Endothelial cell of umbilical vein (primary cell): Measurements from ENCODE around the gene MAL. TPM values are rescaled to one million over a fixed set of nuclear protein-coding genes. Genes with fewer than 3 reads are reported as not detected.

Experiments
- BruUV-seq: library from RNA; stranded (reverse); fragments of 400-500 nt; replicated peaks from 2 replicates; lab custom pipeline; 2021; lab: Mats Ljungman, UMichigan
- CTCF ChIA-PET: fragments of 300-600, 350-600 bp; sonication (Branson Sonifier 250); formaldehyde crosslinking; loops from one replicate; lab custom pipeline; 2021; ENCODE audit warnings: antibody characterized with exemption, inconsistent platforms; lab: Charles Lee
- POLR2A ChIA-PET: fragments of 300-600, 350-600 bp; sonication (Branson Sonifier 250); formaldehyde crosslinking; loops from one replicate; lab custom pipeline; 2021; ENCODE audit warnings: antibody characterized with exemption, inconsistent platforms; lab: Charles Lee
- DNase-seq: peaks from one replicate; pipeline ENCODE4 v3.0.0-alpha.2; 2011; ENCODE audit warnings: low read depth, low spot score
- FAIRE-seq: peaks from 2 replicates; lab custom pipeline; 2011; peaks lifted over from hg19 to GRCh38; lab: Jason Lieb, UNC
- H2AFZ ChIP-seq: 2 replicates; pipeline ENCODE4 v1.6.0; 2012; ENCODE audit warnings: low read depth, low read length, control low read depth, inconsistent platforms
- H3K27ac ChIP-seq: 2 replicates; pipeline ENCODE4 v1.5.1; 2011; ENCODE audit warnings: low read depth, mild to moderate bottlenecking, control low read depth, low read length, moderate library complexity; ENCODE audit not compliant: insufficient read depth
- H3K27me3 ChIP-seq, 2 experiments: 2 replicates each; pipeline versions ENCODE4 v1.6.0 to v1.6.1; 2011; ENCODE audit warnings: low read length in 2 of 2, mixed read lengths in 1 of 2; ENCODE audit not compliant: control insufficient read depth in 2 of 2, insufficient read depth in 2 of 2
- H3K36me3 ChIP-seq, 2 experiments: 2 replicates in 1 of 2; 3 replicates in 1 of 2; pipeline ENCODE4 v1.5.1; 2011; ENCODE audit warnings: low read length in 2 of 2, mild to moderate bottlenecking in 1 of 2, moderate library complexity in 1 of 2; ENCODE audit not compliant: control insufficient read depth in 2 of 2, insufficient read depth in 2 of 2; ENCODE audit errors: extremely low read depth in 1 of 2
- H3K4me1 ChIP-seq: 3 replicates; pipeline ENCODE4 v1.5.1; 2011; ENCODE audit warnings: mild to moderate bottlenecking, low read length; ENCODE audit not compliant: control insufficient read depth, insufficient read depth; ENCODE audit errors: extremely low read depth
- H3K4me2 ChIP-seq: 2 replicates; pipeline ENCODE4 v1.6.1; 2011; ENCODE audit warnings: low read length, control low read depth, mixed read lengths; ENCODE audit not compliant: insufficient read depth
- H3K4me3 ChIP-seq, 3 experiments: fragments of 200-600 bp in 1 of 3; sonication (generic), shearing (Covaris generic) in 1 of 3; replicated peaks in 1 of 3; 2 replicates each; pipeline ENCODE4 v1.5.1; 2011 to 2016; ENCODE audit warnings: control low read depth in 3 of 3, low read length in 3 of 3, mild to moderate bottlenecking in 2 of 3, inconsistent platforms in 1 of 3, low read depth in 1 of 3, moderate library complexity in 1 of 3; ENCODE audit not compliant: insufficient read depth in 1 of 3
- H3K79me2 ChIP-seq: 2 replicates; pipeline ENCODE4 v1.6.0; 2012; ENCODE audit warnings: low read length, inconsistent platforms; ENCODE audit not compliant: control insufficient read depth, insufficient read depth
- H3K9ac ChIP-seq: replicated peaks from 2 replicates; pipeline ENCODE3; 2011; ENCODE audit warnings: low read length, control low read depth; ENCODE audit not compliant: insufficient read depth; ENCODE audit errors: extremely low read depth
- H3K9me1 ChIP-seq: replicated peaks from 3 replicates; pipeline ENCODE4 v1.6.0; 2011; ENCODE audit warnings: mild to moderate bottlenecking, low read length; ENCODE audit not compliant: control insufficient read depth, insufficient read depth; ENCODE audit errors: extremely low read depth
- H3K9me3 ChIP-seq: replicated peaks from 2 replicates; pipeline ENCODE4 v1.5.1; 2012; ENCODE audit warnings: low read length, inconsistent platforms; ENCODE audit not compliant: control insufficient read depth, insufficient read depth
- H4K20me1 ChIP-seq: replicated peaks from 2 replicates; pipeline ENCODE3; 2011; ENCODE audit warnings: mild to moderate bottlenecking, low read length; ENCODE audit not compliant: control insufficient read depth, insufficient read depth; ENCODE audit errors: extremely low read depth
- EZH2 ChIP-seq: IDR thresholded peaks from 2 replicates; pipeline ENCODE4 v1.6.1; 2012; ENCODE audit warnings: borderline replicate concordance, low read depth, mild to moderate bottlenecking, moderate library complexity, low read length, inconsistent platforms; ENCODE audit not compliant: severe bottlenecking
- FOS ChIP-seq: IDR thresholded peaks from 2 replicates; pipeline ENCODE4 v1.6.1; 2011; ENCODE audit warnings: mild to moderate bottlenecking, low read length, moderate library complexity, borderline replicate concordance; ENCODE audit not compliant: insufficient read depth
- GATA2 ChIP-seq: IDR thresholded peaks from 2 replicates; pipeline ENCODE4 v1.7.0; 2011; ENCODE audit warnings: low read depth, mild to moderate bottlenecking, moderate library complexity, mixed read lengths, low read length; ENCODE audit not compliant: insufficient read length, insufficient read depth
- JUN ChIP-seq: IDR thresholded peaks from 2 replicates; pipeline ENCODE4 v1.6.1; 2011; ENCODE audit warnings: borderline replicate concordance, low read depth; ENCODE audit not compliant: insufficient read length, insufficient read depth
- MYC ChIP-seq: IDR thresholded peaks from one replicate; pipeline ENCODE4 v1.6.1; 2011; ENCODE audit warnings: mild to moderate bottlenecking, low read depth, low read length
- POLR2A ChIP-seq: IDR thresholded peaks from 2 replicates; pipeline ENCODE4 v1.6.1; 2012; ENCODE audit warnings: low read depth, mild to moderate bottlenecking, control low read depth, low read length
- POLR2AphosphoS5 ChIP-seq: IDR thresholded peaks from 2 replicates; pipeline ENCODE4 v1.6.1; 2012; ENCODE audit warnings: low read depth, mild to moderate bottlenecking, control low read depth, low read length, moderate library complexity; ENCODE audit not compliant: insufficient read depth
- dilution Hi-C: fragments of 300-500 bp; cut with MboI; formaldehyde crosslinking; loops from one replicate; pipeline ENCODE4 v1.15.0; 2019; ENCODE audit warnings: low sequenced_read_pairs; ENCODE audit not compliant: extremely low pct_ligation_motif_present
- intact Hi-C: fragments of 100-400 bp; cut with micrococcal nuclease; formaldehyde crosslinking; loops from one replicate; pipeline ENCODE4 v1.10.0; 2022
- polyA plus RNA-seq, 4 experiments: library from polyadenylated mRNA; depleted of rRNA in 3 of 4; stranded (reverse) in 3 of 4; unstranded in 1 of 4; fragments of >200 nt; gene quantifications; 2 replicates each; pipeline versions ENCODE4 v1.2.1 to v1.2.3, GENCODE V29; 2011 to 2012; ENCODE audit warnings: missing spikeins in 1 of 4
- total RNA-seq: library from RNA; stranded (reverse); gene quantifications from 2 replicates; pipeline ENCODE4 v1.2.3, GENCODE V29; 2021
- TF ChIP-seq, protein P1 (sequence below): IDR thresholded peaks from 2 replicates; pipeline ENCODE4 v1.6.1; 2011; ENCODE audit not compliant: insufficient read depth, insufficient read length
- TF ChIP-seq, protein P2 (sequence below), 2 donors: IDR thresholded peaks; 1 replicate in 1 of 2; 2 replicates in 1 of 2; pipeline ENCODE4 v1.5.1; 2011; ENCODE audit warnings: low read length in 2 of 2, mild to moderate bottlenecking in 2 of 2, moderate library complexity in 2 of 2, control low read depth in 1 of 2, inconsistent platforms in 1 of 2, low read depth in 1 of 2; ENCODE audit not compliant: insufficient read depth in 1 of 2; ENCODE audit errors: extremely low read depth in 1 of 2

The MAL gene
- total and polyA plus RNA-seq, 2 donors (not counting 3 experiments of a cell fraction or from before 2014, with no cell fraction given) = not detected

DNA sequence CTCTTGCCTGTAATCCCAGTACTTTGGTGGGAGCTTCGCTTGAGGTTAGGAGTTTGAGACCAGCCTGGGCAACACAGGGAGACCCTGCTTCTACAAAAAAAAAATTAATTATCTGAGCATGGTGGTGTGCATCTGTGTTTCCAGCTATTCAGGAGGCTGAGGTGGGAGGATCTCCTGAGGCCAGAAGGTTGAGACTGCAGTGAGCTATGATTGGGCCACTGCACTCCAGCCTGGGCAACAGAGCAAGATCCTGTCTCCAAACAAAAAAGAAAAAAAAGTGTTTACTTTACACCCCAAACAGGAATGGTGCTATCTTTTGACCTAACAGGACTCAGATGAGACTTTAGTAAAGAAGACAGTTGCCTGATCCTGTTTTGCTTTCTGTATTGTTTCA lies 35.6 kb downstream of the MAL start:
- Histone ChIP-seq H3K4me3 (no peak overlapping the region), H3K9me3 (no peaks in the 10 kb centered on the region), H3K79me2 (no peaks in the 10 kb centered on the region), H3K4me2 (no peak overlapping the region), H3K27me3 (no peaks in the 10 kb centered on the region), H2AFZ (no peak overlapping the region), H4K20me1 (no peaks in the 10 kb centered on the region), H3K9me1 (no peaks in the 10 kb centered on the region), H3K4me1 (no peaks in the 10 kb centered on the region), H3K36me3 (no peaks in the 10 kb centered on the region), H3K27ac (no peak overlapping the region), H3K9ac (no peak overlapping the region)
- ChIA-PET POLR2A (no interaction called here), CTCF (no interaction called here)
- dilution Hi-C loops (no loop called here), intact Hi-C loops (no loop called here)
- FAIRE-seq (no peak), DNase-seq (no peak)
- TF ChIP-seq, protein P1, sequence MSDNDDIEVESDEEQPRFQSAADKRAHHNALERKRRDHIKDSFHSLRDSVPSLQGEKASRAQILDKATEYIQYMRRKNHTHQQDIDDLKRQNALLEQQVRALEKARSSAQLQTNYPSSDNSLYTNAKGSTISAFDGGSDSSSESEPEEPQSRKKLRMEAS = no peak
- TF ChIP-seq JUN (no peak), POLR2AphosphoS5 (no peak), GATA2 (no peak), MYC (no peak), EZH2 (no peak), FOS (no peak), POLR2A (no peak)
- TF ChIP-seq, protein P2, sequence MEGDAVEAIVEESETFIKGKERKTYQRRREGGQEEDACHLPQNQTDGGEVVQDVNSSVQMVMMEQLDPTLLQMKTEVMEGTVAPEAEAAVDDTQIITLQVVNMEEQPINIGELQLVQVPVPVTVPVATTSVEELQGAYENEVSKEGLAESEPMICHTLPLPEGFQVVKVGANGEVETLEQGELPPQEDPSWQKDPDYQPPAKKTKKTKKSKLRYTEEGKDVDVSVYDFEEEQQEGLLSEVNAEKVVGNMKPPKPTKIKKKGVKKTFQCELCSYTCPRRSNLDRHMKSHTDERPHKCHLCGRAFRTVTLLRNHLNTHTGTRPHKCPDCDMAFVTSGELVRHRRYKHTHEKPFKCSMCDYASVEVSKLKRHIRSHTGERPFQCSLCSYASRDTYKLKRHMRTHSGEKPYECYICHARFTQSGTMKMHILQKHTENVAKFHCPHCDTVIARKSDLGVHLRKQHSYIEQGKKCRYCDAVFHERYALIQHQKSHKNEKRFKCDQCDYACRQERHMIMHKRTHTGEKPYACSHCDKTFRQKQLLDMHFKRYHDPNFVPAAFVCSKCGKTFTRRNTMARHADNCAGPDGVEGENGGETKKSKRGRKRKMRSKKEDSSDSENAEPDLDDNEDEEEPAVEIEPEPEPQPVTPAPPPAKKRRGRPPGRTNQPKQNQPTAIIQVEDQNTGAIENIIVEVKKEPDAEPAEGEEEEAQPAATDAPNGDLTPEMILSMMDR (IDR thresholded peaks at IDR 0.05; ENCODE audit: extremely low read depth in 1 of 2, insufficient read depth in 1 of 2, low read depth in 1 of 2, low read length in 2 of 2) = no peak
- no TSS peak for BruUV-seq
